HG02642 (cell line): ENCODE results near the gene BHLHA15.

Experiments used
- ATAC-seq: cut with Tn5 transposase; IDR thresholded peaks from one replicate; pipeline ENCODE4 v1.9.1; 2021; ENCODE audit warnings: mild to moderate bottlenecking; ENCODE audit not compliant: unreplicated experiment, poor library complexity

BHLHA15 gene

GRCh38 chr7:98238976-98239375, 27.7 kb downstream of the BHLHA15 start:
- ATAC-seq, result no peak

- ATAC-seq, result peak; percentile 61
Measured at GRCh38 chr7:98240961-98241673, 29.9 kb downstream of the BHLHA15 start.

GRCh38 chr7:98241674-98242241, 30.5 kb downstream of the BHLHA15 start:
- no peak for ATAC-seq

GRCh38 chr7:98242342-98242741, 31.1 kb downstream of the BHLHA15 start:
- ATAC-seq, result no peak

- ATAC-seq, result no peak
Measured at GRCh38 chr7:98242934-98243333, 31.7 kb downstream of the BHLHA15 start.

GRCh38 chr7:98244871-98245270, 33.6 kb downstream of the BHLHA15 start:
- ATAC-seq, result no peak

GRCh38 chr7:98248156-98248555, 36.9 kb downstream of the BHLHA15 start:
- no peak for ATAC-seq

GRCh38 chr7:98249106-98249505, 37.9 kb downstream of the BHLHA15 start:
- ATAC-seq, result no peak

GRCh38 chr7:98250789-98251188, 39.5 kb downstream of the BHLHA15 start:
- ATAC-seq, result no peak

- ATAC-seq, result peak; percentile 20
Measured at GRCh38 chr7:98251231-98251600, 40.0 kb downstream of the BHLHA15 start.

GRCh38 chr7:98251601-98252424, 40.6 kb downstream of the BHLHA15 start, which contains the start of gene TECPR1:
Gene TECPR1 (minus strand): TSS chr7:98252232. CDS start chr7:98246146, 6,086 bp downstream.
- ATAC-seq, result peak; percentile 98

GRCh38 chr7:98252425-98253054, 41.3 kb downstream of the BHLHA15 start:
- ATAC-seq, result no peak

GRCh38 chr7:98254516-98254915, 43.3 kb downstream of the BHLHA15 start:
- no peak for ATAC-seq

GRCh38 chr7:98254951-98255610, 43.8 kb downstream of the BHLHA15 start:
- ATAC-seq, result no peak

- no peak for ATAC-seq
Measured at GRCh38 chr7:98256431-98256830, 45.2 kb downstream of the BHLHA15 start.

GRCh38 chr7:98257701-98258100, 46.5 kb downstream of the BHLHA15 start:
- no peak for ATAC-seq
